B cell (primary cell): ENCODE measurements around the gene ACACB. TPM values are rescaled to one million over a fixed set of nuclear protein-coding genes. Genes with fewer than 3 reads are reported as not detected.

ENCODE experiments used
- ATAC-seq: fragments of 200-7000 bp; cut with Tn5 transposase; one replicate; pipeline ENCODE4 v1.10.0; 2021; ENCODE audit warnings: low read depth, mild to moderate bottlenecking, moderate number of reproducible peaks, moderate library complexity
- CTCF ChIA-PET: fragments of 350-600 bp; sonication (Branson Sonifier 250); formaldehyde crosslinking; loops from one replicate; lab custom pipeline; 2021; ENCODE audit warnings: antibody characterized with exemption, inconsistent platforms; lab: Charles Lee
- POLR2A ChIA-PET: fragments of 350-600 bp; sonication (Branson Sonifier 250); formaldehyde crosslinking; loops from one replicate; lab custom pipeline; 2021; ENCODE audit warnings: antibody characterized with exemption; lab: Charles Lee
- DNase-seq: peaks from one replicate; pipeline ENCODE4 v3.0.0; 2013
- H2AFZ ChIP-seq: 2 replicates; pipeline ENCODE4 v1.6.1; 2012; ENCODE audit warnings: mild to moderate bottlenecking, low read depth, low read length; ENCODE audit not compliant: insufficient read depth, poor library complexity, severe bottlenecking
- H3K27ac ChIP-seq, 2 donors: 1 replicate in 1 of 2; 2 replicates in 1 of 2; pipeline ENCODE4 v1.5.1; 2012 to 2013; ENCODE audit warnings: low read length in 2 of 2, mild to moderate bottlenecking in 2 of 2, moderate library complexity in 1 of 2
- H3K27me3 ChIP-seq, 4 experiments: fragments of 200-600 bp in 1 of 4; sonication (generic) in 1 of 4; replicated peaks in 1 of 4; 1 replicate in 2 of 4; 2 replicates in 2 of 4; pipeline versions ENCODE4 v1.6.1 to v1.7.0; 2013 to 2016; ENCODE audit warnings: low read length in 3 of 4, mild to moderate bottlenecking in 2 of 4, mixed read lengths in 1 of 4, moderate library complexity in 1 of 4; ENCODE audit not compliant: insufficient read depth in 4 of 4, control insufficient read depth in 3 of 4; ENCODE audit errors: control extremely low read depth in 1 of 4
- H3K36me3 ChIP-seq, 2 experiments: replicated peaks in 1 of 2; 1 replicate in 1 of 2; 2 replicates in 1 of 2; pipeline versions ENCODE4 v1.6.1 to v1.7.1; 2013; ENCODE audit warnings: low read length in 1 of 2; ENCODE audit not compliant: insufficient read depth in 2 of 2, control insufficient read depth in 1 of 2; ENCODE audit errors: control extremely low read depth in 1 of 2, extremely low read depth in 1 of 2
- H3K4me1 ChIP-seq, 2 donors: fragments of 200-600 bp in 1 of 2; sonication (generic) in 1 of 2; 1 replicate in 1 of 2; 2 replicates in 1 of 2; pipeline versions ENCODE4 v1.5.1 to v1.6.1; 2013 to 2017; ENCODE audit warnings: low read length in 2 of 2; ENCODE audit not compliant: control insufficient read depth in 2 of 2, insufficient read depth in 2 of 2
- H3K4me2 ChIP-seq: replicated peaks from 2 replicates; pipeline ENCODE3; 2012; ENCODE audit warnings: mild to moderate bottlenecking, low read depth, low read length; ENCODE audit not compliant: poor library complexity, severe bottlenecking
- H3K4me3 ChIP-seq, 5 experiments: fragments of 200-600 bp in 1 of 5; sonication (generic) in 1 of 5; 1 replicate in 3 of 5; 2 replicates in 2 of 5; pipeline versions ENCODE4 v1.5.1 to v1.7.0; 2011 to 2016; ENCODE audit warnings: low read length in 4 of 5, mild to moderate bottlenecking in 4 of 5, low read depth in 2 of 5, control low read depth in 1 of 5, moderate library complexity in 1 of 5; ENCODE audit not compliant: insufficient read depth in 1 of 5; ENCODE audit errors: control extremely low read depth in 1 of 5, extremely low read depth in 1 of 5
- H3K79me2 ChIP-seq: fragments of 200-600 bp; sonication (generic); one replicate; pipeline ENCODE4 v1.6.0; 2016; ENCODE audit warnings: low read length; ENCODE audit not compliant: control insufficient read depth, insufficient read depth
- H3K9ac ChIP-seq: fragments of 200-600 bp; sonication (generic); 2 replicates; pipeline ENCODE4 v1.6.1; 2017; ENCODE audit warnings: mild to moderate bottlenecking, low read length, moderate library complexity
- H3K9me3 ChIP-seq, 3 donors: one replicate each; pipeline versions ENCODE4 v1.6.1 to v1.7.1; 2013; ENCODE audit warnings: low read length in 2 of 3; ENCODE audit not compliant: control insufficient read depth in 2 of 3, insufficient read depth in 1 of 3; ENCODE audit errors: control extremely low read depth in 1 of 3
- H4K20me1 ChIP-seq: 2 replicates; pipeline ENCODE4 v1.6.0; 2012; ENCODE audit warnings: mild to moderate bottlenecking, low read length; ENCODE audit not compliant: insufficient read depth, control insufficient read depth, poor library complexity, severe bottlenecking
- H3K27ac Mint-ChIP-seq: one replicate; pipeline ENCODE4 v1.8.0; 2021; ENCODE audit warnings: mixed read lengths
- H3K27me3 Mint-ChIP-seq: one replicate; pipeline ENCODE4 v1.8.0; 2021; ENCODE audit warnings: mixed read lengths
- H3K4me1 Mint-ChIP-seq: one replicate; pipeline ENCODE4 v1.8.0; 2021; ENCODE audit warnings: mixed read lengths
- H3K4me3 Mint-ChIP-seq: one replicate; pipeline ENCODE4 v1.8.0; 2021; ENCODE audit warnings: mixed read lengths
- H3K9me3 Mint-ChIP-seq: one replicate; pipeline ENCODE4 v1.8.0; 2022; ENCODE audit warnings: mixed read lengths; ENCODE audit not compliant: insufficient read depth
- CTCF ChIP-seq: fragments of 200-600 bp; IDR thresholded peaks from one replicate; pipeline ENCODE4 v1.8.0; 2022; ENCODE audit warnings: antibody characterized with exemption, mild to moderate bottlenecking
- EZH2 ChIP-seq: IDR thresholded peaks from 2 replicates; pipeline ENCODE4 v1.6.1; 2012; ENCODE audit warnings: borderline replicate concordance, low read depth, mild to moderate bottlenecking, moderate library complexity, low read length; ENCODE audit not compliant: insufficient read depth, poor library complexity, severe bottlenecking
- WGBS: methylation state at CpG from one replicate; pipeline ENCODE4 v1.1.5; 2013; ENCODE audit warnings: missing lambda C conversion rate; ENCODE audit not compliant: insufficient coverage; 5-methylcytosine and 5-hydroxymethylcytosine counted together
- intact Hi-C: fragments of 100-400 bp; cut with micrococcal nuclease; formaldehyde crosslinking; loops from one replicate; pipeline ENCODE4 v1.10.0; 2022
- polyA plus RNA-seq: library from polyadenylated mRNA; depleted of rRNA; stranded (reverse); fragments of >200 nt; gene quantifications from 2 replicates; pipeline ENCODE4 v1.2.3, GENCODE V29; 2012
- total RNA-seq, 2 donors: library from RNA; stranded (reverse); fragments of 120-200 nt in 1 of 2; gene quantifications; 1 replicate in 1 of 2; 2 replicates in 1 of 2; pipeline versions ENCODE4 v1.2.3 to v1.2.4, GENCODE V29; 2013 to 2022

ACACB gene
- total and polyA plus RNA-seq, 2 donors (not counting 1 experiment from before 2014, with no cell fraction given): 7.4 to 27.5 TPM

- DNase-seq (peak; percentile 16), ATAC-seq (no peak)
- under 1% methylated on average over 95 of the region's 99 CpGs for WGBS
- peaks cover 65% of the 10 kb centered on the region for H3K27me3 Mint-ChIP-seq
- no peaks in the 10 kb centered on the region for H3K9me3 Mint-ChIP-seq
- no peaks in the 10 kb centered on the region for H3K9me3 ChIP-seq
- H3K27ac ChIP-seq: no peak overlapping the region
- H3K36me3 ChIP-seq: no peaks in the 10 kb centered on the region
- TF ChIP-seq CTCF: no peak
- no peak for TF ChIP-seq EZH2
- H3K4me2 ChIP-seq: peak overlapping the region; percentile 77
- H2AFZ ChIP-seq: peak overlapping the region; percentile 34
- intact Hi-C loops: no loop called here
- H3K4me3 ChIP-seq: peak overlapping the region in 4 of 5 experiments; percentile 12 to 36 (median 28)
- no peak overlapping the region for H3K27ac Mint-ChIP-seq
- peak overlapping the region; percentile 35 for H3K9ac ChIP-seq
- peak overlapping the region; percentile 90 for H3K4me3 Mint-ChIP-seq
- H4K20me1 ChIP-seq: no peaks in the 10 kb centered on the region
- no peaks in the 10 kb centered on the region for H3K79me2 ChIP-seq
- peaks cover 15% of the 10 kb centered on the region for H3K4me1 Mint-ChIP-seq
- peaks cover 0 to 52% (median 20%) of the 10 kb centered on the region in 4 experiments for H3K27me3 ChIP-seq
- ChIA-PET POLR2A (no interaction called here), CTCF (interaction anchor here (0.7 kb wide), 1 partner anchor 88 kb away, joined by 3 read pairs; no protein-coding TSS in a partner anchor)
- H3K4me1 ChIP-seq: peaks cover 12 to 16% of the 10 kb centered on the region in 2 donors
Measured at GRCh38 chr12:109309381-109310246, 193.2 kb downstream of the ACACB start.
